Measurements from ENCODE around the gene ZMYND8.
"Not testable (repeated sequence)": the region's sequence is repeated elsewhere in the genome, so short reads cannot be mapped to it uniquely, and the experiment has no call there.

ZMYND8 gene

DNA sequence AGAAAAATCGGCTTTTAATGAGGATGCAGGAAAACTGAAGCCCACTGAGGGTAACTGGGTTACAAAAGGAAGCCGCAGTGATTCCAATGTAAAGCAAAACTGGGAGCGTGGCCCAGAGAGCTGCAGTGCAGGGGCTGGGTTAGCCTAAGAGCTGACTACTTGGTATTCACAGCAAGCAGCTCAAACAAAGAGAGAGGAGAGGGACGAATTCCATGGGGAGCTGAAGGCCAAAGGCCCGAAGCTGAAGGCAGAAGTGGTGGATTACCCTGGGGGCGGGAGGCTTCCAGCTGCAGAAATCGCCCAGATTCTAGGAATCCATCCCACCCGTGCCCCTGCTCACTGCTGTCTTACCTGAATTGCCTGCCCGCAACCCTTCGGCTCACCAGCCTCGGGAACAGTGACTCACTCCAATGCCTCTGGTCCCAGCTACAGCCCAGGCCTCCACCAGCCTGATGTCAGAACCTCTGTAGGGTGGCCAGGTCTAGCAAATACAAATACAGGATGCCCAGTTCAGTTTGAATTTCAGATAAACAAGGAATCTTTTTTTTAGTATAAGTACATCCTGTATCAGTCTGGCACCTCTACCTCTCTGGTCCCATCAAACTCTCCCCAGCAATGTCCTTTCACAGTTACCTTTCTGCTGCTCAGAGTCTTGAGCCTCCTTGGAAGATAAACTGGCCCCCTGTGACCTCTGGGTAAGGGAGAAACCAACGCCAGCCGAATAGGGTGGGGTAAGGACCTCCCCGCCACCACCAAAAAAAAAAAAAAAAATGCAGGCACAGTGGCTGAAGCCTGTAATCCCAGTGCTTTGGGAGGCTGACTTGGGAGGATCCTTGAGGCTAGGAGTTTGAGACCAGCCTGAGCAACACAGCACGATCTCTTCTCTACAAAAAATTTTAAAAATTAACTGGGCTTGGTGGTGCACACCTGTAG lies 14.6 kb upstream of the ZMYND8 start:
- no peak for DNase-seq (ENCODE audit: low read depth in 3 of 3)

DNA sequence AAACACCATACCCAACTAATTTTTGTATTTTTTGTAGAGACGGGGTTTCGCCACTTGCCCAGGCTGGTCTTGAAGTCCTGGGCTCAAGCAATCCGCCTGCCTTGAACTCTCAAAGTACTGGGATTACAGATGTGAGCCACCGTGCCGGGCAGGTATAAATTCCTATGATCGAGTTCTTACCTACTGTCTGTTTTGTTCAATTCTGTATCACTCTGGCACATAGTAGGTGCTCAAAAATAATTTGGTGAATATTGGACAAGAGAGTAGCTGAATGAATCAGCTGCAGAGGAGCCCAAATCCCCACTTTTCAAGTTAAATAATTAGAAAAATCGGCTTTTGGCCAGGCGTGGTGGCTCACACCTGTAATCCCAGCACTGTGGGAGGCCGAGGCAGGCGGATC lies 13.7 kb upstream of the ZMYND8 start:
- no peak for DNase-seq (ENCODE audit: low read depth in 3 of 3)

DNA sequence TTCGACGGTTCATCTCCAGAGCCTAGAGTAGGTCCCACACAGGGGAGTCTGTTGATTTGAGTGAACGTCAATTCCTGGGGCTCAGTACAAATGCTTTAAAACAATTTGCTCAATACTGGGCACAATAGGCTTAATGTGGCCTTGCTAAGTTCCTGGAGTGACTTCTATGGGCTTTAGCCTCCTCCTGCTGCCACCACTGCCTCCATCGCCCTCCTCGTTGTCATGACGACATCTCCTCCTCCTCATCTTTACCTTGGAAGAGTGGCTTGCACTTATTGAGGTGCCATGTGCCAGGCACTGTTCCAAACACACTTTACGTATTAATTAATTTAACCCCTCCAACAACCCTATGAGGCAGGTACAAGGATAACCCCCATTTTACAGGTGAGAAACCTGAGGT lies 11.8 kb upstream of the ZMYND8 start:
- no peak for DNase-seq (ENCODE audit: low read depth in 3 of 3)

DNA sequence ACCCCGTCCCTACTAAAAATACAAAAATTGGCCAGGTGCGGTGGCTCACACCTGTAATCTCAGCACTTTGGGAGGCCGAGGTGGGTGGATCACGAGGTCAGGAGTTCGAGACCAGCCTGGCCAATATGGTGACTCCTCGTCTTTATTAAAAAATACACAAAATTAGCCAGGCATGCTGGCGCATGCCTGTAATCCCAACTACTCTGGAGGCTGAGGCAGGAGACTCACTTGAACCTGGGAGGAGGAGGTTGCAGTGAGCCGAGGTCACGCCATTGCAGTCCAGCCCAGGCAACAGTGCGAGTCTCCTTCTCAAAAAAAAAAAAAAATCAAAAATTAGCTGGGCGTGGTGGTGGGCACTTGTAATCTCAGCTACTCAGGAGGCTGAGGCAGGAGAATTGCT lies 9.8 kb upstream of the ZMYND8 start:
- DNase-seq (ENCODE audit: low read depth in 3 of 3): not testable (repeated sequence)

DNA sequence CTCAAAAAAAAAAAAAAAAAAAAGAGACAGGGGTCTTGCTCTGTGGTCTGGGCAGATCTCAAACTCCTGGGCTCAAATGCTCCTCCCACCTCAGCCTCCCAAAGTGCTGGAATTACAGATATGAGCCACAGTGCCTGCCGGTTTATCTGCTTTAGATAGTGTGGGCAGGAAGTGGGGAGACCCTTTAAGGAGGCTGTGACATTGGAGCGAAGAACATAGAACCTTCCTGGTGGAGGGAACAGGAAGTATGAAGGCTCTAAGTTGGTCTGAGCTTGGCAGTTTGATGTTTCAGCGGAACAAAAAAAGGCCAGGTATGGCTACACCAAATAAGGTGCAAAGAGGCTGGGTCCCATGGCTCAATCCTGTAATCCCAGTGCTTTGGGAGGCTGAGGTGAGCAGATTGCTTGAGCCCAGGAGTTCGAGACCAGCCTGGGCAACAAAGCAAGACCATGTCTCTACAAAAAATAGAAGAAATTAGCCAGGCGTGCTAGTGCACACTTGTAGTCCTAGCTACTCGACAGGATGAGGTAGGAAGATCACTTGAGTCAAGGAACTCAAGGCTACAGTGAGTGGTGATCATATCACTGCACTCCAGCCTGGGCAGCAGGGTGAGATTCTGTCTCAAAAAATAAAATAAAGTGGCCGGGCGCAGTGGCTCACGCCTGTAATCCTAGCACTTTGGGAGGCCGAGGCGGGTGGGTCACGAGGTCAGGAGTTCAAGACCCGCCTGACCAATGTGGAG lies 8.7 kb upstream of the ZMYND8 start:
- no peak for DNase-seq (ENCODE audit: low read depth in 3 of 3)

DNA sequence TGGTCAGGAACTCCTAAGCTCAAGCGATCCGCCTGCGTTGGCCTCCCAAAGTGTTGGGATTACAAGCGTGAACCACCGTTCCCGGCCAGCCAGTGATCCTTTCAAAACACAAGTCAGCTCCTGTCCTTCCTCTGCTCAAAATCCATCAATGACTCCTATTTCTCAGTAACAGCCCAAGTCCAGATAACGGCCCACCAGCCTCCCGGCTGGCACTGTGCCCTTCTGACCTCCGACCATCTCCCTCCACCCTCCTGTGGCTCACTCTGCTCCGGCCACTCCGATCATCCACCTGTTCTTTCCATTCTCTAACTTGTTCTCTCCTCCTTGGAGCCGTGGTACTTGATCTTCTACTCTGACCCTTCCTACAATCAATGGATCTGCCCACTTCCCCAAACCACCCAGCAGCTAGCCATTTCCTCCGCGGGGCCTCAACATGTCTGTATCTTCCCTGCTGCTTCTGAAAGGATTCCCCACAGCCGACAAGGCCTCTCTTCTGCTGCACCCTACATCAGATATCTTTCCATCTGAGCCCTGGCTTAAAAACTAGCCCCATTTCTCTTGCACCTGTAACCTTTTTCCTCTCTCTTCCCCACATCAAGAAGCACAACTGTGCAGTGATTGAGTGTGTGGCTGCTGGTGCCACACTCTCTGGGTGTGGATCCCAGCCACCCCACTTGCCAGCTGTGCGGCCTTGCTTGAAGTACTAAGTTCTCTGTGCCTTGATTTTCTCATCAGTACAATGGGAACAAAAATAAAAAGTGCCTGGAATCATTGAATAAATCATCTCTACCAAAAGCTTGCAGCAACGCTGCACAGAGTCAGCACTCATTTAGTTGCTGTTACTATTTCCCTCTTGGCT lies 6.1 kb upstream of the ZMYND8 start:
- DNase-seq (ENCODE audit: low read depth in 3 of 3): no peak

DNA sequence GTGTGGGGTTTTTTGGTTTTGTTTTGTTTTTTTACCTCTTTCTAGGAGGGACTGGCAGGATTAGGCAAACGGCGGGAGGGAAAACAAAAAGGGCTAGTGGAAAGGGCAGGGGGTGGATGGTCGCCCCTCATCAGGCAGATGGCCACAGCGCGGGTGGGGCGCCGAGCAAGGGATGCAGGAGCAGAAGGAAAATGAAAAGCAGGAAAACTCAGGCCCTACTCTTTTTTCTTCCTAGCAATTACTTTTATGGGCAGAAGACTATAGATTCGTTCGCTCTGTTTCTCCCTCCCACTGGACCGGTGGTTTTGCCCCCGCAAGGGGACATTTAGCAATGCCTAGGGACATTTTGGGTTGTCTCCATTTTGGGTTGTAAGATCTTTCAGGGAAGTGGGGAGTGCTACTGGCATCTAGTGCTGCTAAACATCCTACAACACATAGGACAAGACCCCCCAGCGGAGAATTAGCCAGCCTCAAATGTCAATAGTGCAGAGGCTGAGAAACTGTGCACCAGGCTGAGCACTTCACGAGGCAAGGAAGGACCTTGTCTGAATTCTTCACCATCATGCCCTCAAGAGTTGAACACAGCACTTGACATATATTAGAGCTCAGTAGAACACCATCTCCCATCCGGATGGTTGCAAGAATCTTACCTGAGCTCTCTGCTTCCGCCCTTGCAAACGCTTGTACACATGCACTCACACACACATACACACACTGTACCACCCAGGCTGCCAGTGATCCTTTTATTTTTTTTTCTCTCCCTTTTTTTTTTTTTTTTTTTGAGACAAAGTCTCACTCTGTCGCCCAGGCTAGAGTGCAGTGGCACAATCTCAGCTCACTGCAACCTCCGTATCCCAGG lies 4.8 kb upstream of the ZMYND8 start:
- DNase-seq (ENCODE audit: low read depth in 3 of 3): no peak

DNA sequence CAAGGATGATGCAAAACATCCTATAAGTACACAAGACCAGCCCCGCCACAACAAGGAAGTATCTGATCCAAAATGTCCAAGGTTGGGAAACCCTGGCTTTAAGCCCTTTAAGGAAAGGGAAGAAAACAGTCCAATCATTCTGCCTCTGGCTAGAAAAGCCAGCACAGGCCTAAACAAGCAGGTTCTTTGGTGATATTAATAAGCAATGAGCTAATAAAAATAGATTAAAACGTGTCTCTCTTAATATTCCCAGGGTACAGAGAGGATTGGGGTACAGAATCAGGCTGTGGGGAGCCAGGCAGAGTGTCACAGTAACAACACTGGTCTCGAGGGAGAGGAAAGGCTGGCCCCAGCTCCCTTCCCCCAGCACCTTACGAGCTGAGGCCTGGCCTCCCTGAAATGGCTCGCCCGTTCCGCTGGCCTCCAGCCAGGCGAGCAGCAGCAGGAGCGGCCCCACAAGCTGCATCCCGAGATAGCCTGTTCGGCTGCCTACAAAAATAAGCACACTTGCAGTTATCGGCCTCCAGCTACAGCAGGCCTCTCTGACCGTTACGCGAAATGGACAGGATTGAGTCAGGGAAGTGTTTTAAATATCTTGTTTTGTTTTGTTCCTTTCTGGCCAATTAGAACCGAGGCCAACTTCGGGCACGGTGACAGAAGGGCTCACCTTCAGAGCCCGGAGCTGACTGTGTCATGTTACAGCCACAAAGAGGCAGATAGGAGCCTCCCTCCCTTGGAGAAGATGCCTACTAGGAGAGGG lies 4.0 kb upstream of the ZMYND8 start:
- DNase-seq (ENCODE audit: low read depth in 3 of 3): no peak

DNA sequence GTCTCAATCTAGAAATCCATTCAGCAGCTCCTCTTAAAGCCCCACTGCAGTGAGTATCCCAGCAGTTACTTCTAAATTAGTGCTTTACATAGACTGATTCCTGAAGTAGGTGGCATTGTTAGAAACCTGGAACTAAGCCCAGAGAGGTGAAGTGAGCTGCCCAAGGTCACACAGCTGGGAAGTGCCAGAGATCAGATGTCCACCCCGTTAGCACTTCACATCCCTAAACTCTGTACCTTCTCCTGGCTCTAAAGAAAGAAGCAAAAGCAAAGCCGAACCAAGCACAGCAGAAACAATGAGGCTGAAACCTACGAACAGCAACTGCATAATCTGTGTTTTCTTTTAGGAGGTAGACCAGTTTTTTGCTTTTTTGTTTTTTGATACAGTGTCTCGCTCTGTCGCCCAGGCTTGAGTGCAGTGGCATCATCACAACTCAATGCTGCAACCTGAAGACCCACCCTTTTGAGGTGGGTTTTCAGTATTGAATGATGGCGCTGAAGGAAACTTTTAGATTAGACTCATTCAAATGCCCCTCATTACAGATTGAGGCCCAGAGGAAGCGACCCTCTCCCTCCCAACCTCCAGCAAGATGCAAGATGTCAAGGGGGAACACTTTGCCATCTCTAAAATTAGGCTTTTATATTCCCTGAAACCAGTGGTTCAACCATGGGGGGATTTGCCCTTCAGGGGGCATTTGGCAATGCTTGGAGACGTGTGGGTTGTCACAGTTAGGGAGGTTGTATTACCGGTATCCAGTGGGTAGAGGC lies 3.2 kb upstream of the ZMYND8 start:
- DNase-seq (ENCODE audit: low read depth in 3 of 3): no peak

DNA sequence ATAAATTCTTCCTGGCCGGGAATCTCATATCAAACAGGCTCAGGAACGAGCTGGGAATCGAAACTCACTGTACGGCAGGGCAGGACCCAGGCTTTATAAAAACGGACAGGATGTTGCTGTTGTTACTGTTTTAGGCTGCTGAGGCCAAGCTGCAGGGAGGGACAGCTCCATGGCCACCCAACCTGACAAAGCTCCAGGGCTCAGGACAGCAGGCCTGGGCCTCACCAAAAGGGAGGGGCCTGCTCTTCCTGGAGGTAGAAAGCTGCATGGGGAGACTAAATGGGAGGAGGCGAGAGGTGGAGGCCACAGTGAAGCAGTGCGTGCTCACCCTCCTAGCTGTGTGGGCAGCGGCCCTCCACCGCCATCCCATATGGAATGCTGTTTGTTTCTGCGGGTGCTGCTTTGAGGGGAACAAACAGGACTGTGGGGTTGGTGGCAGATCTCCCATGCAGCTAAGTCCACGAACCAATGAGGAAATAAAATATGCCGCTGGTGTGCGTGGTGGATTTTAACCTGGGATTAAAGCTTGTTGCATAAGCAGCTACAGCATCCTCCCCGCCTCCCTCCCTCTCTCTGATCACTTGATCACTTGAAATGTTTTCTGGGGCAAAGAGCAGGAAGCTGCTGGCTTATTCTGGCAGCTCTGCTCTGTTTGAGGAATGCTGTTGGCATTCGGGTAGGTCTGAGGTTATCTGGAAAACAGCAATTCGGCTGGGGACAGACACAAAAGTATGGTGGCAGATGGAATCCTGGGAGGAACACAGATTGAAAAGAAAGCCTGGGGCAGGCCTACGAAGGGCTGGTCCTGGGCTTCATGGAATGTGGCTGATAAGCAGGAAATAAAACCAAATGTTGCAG lies 2.4 kb upstream of the ZMYND8 start:
- DNase-seq (ENCODE audit: low read depth in 3 of 3): no peak

DNA sequence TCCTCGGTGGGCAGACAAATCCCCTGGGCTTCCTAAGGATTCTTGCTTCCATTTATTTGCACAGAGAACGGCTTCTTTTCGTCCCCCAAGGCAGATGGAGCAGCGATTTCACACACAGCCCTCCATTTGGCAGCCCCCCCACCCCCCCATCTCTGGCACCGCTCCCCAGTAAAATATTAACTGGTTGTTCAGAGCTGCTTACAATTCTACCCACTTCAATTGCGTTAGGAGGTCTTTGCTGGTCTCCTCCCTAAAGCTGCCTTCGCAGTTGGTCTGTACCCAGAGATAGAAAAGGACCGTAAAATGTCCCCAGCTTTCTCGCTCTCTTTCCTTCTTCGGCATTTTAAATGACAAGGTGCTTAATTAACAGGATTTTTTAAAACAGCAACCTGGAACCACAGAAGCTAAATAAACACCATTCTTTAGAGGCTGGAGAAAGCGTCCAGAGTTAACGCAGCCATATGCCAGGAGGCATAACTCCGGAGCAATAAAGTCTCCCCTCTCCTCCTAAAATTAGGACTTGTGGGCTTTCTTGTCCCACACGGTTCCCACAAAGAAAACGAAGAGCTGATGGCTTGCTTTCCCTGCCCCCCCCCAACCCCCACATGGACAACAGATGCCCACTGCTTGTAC lies 1.7 kb upstream of the ZMYND8 start:
- no peak for DNase-seq (ENCODE audit: low read depth in 3 of 3)

DNA sequence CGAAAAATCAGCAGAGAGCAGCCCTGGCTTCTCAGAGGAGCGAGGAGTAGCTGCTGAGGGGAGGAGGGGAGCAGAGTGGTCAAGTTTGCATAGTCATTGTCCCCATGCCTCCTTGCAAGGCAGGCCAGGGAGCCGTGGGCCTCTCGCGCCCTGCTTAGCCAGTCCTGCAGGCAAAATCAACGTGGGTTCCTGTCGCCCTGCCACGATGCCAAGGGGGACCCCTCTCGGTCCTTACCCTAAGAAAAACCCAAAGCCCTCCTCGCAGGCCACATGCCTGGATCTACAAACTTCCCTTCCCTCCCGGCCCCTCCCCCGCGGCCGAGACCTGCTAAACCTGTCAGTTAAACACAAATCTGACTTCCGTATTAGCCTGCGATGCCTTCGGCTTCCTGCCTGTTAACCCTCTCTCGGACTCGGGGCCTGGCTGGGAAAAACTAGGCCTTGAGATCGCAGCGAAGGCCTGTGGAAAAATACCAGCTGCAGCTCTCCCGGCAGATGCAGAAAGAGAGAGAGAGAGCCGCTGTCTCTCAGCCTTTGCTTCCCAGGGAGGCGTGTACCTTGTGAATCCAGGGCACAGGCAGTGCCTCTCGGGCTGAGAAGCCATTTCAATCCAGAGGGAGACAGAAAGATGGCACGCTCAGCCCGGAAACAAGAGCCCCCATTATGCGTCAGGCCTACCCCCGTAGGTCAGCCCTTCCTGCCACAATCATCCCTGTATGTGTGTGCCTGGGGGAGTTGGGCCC lies 968 bp upstream of the ZMYND8 start:
- peak; percentile 37 to 73 (median 48) for DNase-seq (ENCODE audit: low read depth in 3 of 3)

DNA sequence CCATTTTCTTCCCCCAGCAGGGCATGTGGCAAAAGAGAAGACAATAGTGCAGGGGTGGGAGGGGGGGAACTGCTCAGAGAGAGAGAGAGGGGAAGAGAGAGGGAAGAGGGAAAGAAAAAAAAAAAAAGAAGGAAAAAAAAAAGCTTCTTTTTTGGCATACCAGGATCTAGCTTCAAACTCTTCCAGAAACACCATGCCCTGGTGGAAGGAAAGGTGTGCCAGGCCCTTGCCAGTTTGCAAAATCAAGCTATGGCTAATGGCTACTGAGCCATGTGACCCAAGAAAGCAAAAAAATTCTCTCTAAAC lies 326 bp downstream of the ZMYND8 start:
- no peak for DNase-seq (ENCODE audit: low read depth in 3 of 3)

DNA sequence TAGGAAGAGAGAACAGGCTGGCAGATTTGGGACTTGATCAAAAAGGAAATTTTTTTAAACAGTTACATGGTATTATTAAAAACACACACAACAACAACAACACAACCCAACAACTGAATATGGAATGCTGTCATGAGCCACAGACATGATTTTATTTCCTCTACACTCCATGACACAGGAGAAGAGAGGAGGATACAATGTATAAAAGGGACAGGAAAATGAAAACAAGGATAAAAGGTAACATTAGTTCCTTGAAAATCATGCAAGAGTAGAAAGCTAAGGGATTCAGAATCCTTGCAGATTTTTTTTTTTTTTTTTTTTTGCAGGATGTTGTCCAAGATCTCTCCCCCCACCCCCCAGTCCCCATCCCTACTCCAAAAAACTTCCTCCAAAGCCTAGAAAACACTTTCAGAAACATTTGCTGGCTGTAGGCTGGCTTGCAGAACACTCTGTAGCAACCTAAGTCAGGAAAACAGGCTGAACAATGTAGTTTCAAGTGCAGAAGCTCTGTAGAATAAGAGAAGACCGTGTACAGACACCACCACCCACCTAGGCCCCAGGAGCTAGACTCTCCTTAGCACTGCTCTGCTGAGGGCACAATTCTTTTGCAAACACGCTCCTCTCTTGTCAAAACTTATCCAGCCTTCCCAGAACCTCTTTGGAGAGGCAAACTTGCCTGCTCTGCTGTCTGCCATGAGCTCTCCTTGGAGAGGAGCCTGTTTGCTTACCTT lies 845 bp downstream of the ZMYND8 start:
- no peak for DNase-seq (ENCODE audit: low read depth in 3 of 3)

DNA sequence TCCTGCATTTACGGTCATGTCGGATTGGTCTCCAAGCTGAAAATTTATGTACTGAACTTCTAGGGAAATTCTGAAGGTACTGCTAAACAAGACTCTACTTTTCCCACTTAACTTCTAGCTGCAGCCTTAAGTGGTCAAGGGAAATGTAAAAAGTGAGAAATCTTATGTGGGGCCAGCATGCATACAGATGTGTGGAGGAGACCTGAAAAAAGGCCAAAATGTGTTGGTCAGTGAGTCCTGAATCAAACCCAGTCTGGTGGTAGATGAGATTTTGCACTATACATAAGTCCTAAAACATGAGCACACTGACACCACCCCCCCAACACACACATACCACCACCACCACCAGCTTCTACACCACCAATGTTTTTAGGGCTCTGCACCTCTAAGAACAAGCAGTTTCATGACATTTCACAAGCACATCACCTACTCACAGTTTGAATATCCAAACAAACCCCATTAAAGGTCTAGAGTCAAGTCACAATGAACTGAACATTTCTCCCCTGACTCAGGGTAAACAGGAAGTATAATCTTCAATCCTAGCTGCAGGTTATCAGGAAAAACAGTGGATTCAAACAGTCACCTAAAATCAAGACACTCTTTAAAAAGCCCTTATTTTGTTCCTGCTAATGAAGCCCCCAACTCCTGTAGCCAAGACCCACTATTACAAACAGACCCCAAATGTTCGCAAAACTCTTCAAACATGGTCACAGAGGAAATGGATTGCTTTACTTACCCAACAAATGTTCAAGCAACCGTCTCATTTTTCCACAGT lies 1.6 kb downstream of the ZMYND8 start:
- no peak for DNase-seq (ENCODE audit: low read depth in 3 of 3)

DNA sequence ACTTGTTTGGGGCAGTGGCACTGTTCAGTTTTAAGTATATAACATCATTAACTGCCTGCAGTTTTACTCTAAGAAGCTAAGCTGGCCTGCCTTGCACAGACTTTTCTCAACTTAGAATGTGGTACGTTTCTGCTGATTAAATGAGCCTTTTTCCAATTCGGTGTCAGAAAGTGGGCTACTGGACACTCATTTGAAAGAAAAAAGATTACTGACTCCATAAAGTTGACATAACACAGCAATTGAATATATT lies 2.1 kb downstream of the ZMYND8 start:
- no peak for DNase-seq (ENCODE audit: low read depth in 3 of 3)
